Adrenal gland (tissue), 12 donors: ENCODE data around the gene OSGEP. TPM values are rescaled to one million over a fixed set of nuclear protein-coding genes. Genes with fewer than 3 reads are reported as not detected.

ENCODE experiments used
- DNase-seq, 7 donors: peaks; one replicate each; pipeline ENCODE4 v3.0.0-alpha.2; 2019 to 2020
- H3K27ac ChIP-seq, 5 donors: fragments of 200-600 bp; sonication (generic) in 4 of 5; 1 replicate in 3 of 5; 2 replicates in 2 of 5; pipeline versions ENCODE4 v1.5.1 to v1.8.0; 2016 to 2020; ENCODE audit warnings: mild to moderate bottlenecking in 1 of 5
- H3K27me3 ChIP-seq: fragments of 200-600 bp; 2 replicates; pipeline ENCODE4 v1.8.0; 2021
- H3K36me3 ChIP-seq, 2 donors: fragments of 200-600 bp; replicated peaks in 1 of 2; 1 replicate in 1 of 2; 2 replicates in 1 of 2; pipeline versions ENCODE4 v1.5.1 to v1.8.0; 2018 to 2022
- H3K4me1 ChIP-seq, 2 donors: fragments of 200-600 bp; replicated peaks in 1 of 2; 1 replicate in 1 of 2; 2 replicates in 1 of 2; pipeline versions ENCODE4 v1.5.1 to v1.8.0; 2018 to 2021
- H3K4me3 ChIP-seq, 4 donors: fragments of 200-600 bp; sonication (generic) in 3 of 4; one replicate each; pipeline ENCODE4 v1.5.1; 2016 to 2018
- H3K9me3 ChIP-seq, 3 donors: fragments of 200-600 bp; sonication (generic) in 1 of 3; replicated peaks in 1 of 3; 1 replicate in 2 of 3; 2 replicates in 1 of 3; pipeline versions ENCODE4 v1.5.1 to v1.8.0; 2016 to 2021
- CTCF ChIP-seq, 6 experiments: fragments of 450-650 bp in 4 of 6; fragments of 200-600 bp in 2 of 6; sonication (generic) in 1 of 6; IDR thresholded peaks; 1 replicate in 5 of 6; 2 replicates in 1 of 6; pipeline versions ENCODE4 v1.5.1 to v1.8.0; 2016 to 2021; ENCODE audit warnings: antibody characterized with exemption in 6 of 6, mild to moderate bottlenecking in 2 of 6, moderate library complexity in 1 of 6
- POLR2A ChIP-seq, 2 donors: fragments of 450-650 bp; IDR thresholded peaks; one replicate each; pipeline ENCODE4 v1.6.1; 2017; ENCODE audit warnings: antibody characterized with exemption in 2 of 2, mild to moderate bottlenecking in 2 of 2, moderate library complexity in 1 of 2
- WGBS, 4 donors: extraction: QIAGEN DNeasy Blood & Tissue Kit in 2 of 4; methylation state at CpG; one replicate each; pipeline versions ENCODE4 v1.1.5 to v1.1.7; 2013 to 2017; 5-methylcytosine and 5-hydroxymethylcytosine counted together
- intact Hi-C, 2 donors: fragments of 100-400 bp; cut with DNase I; formaldehyde crosslinking; loops; one replicate each; pipeline versions ENCODE4 v1.14.1 to v1.15.0; 2022 to 2023
- polyA plus RNA-seq, 3 donors: library from polyadenylated mRNA; stranded (reverse); fragments of 200-250 nt in 2 of 3; fragments of 350-450 nt in 1 of 3; fragmentation: Illumina TruSeq in 1 of 3; extraction: RNeasy Lipid Tissue Mini Kit (QIAGEN cat#74804) in 1 of 3; gene quantifications; one replicate each; pipeline ENCODE4 v1.2.3, GENCODE V29; 2013 to 2014
- small RNA-seq, 2 donors: library from RNA; depleted of rRNA; stranded (forward); fragments of <200 nt; gene quantifications; one replicate each; pipeline ENCODE3, GENCODE V24; 2016
- total RNA-seq, 9 donors: library from RNA; depleted of rRNA in 4 of 9; stranded (reverse); fragments of >200 nt in 4 of 9; fragments of 120-200 nt in 1 of 9; fragmentation: NEBNext Ultra II Directional in 1 of 9; extraction: Animal tissue kit (Norgen Biotek cat#: 25700) in 1 of 9; gene quantifications; one replicate each; pipeline versions ENCODE4 v1.1.0 to v1.2.4, GENCODE V29; 2013 to 2023
- donor health status: healthy with polysubstance abuse.
- donor health status: Bipolar disorder and iron deficiency.
- donor health status: DM: yes; HTN: yes; CAD: no.
- donor health status: DM: no; HTN: no; CAD: no.
- donor health status: DM: no; HTN: no; CAD: no.
- donor health status: DM: yes; HTN: yes; CAD: no.

The OSGEP gene
- total and polyA plus RNA-seq, 12 donors: 25.0 to 102 (median 37.5) TPM

GRCh38 chr14:20400965-20401593, 53.5 kb downstream of the OSGEP start:
- no peak for TF ChIP-seq POLR2A (IDR thresholded peaks at IDR 0.05)
- TF ChIP-seq CTCF (IDR thresholded peaks at IDR 0.05): no peak
- H3K27ac ChIP-seq: no peak overlapping the region
- 91 to 94% (median 93%) methylated on average over 10 of the region's 10 CpGs for WGBS, 4 donors
- peaks cover 0 to 88% of the 10 kb centered on the region in 2 donors for H3K36me3 ChIP-seq
- no peaks in the 10 kb centered on the region for H3K9me3 ChIP-seq
- no peaks in the 10 kb centered on the region for H3K27me3 ChIP-seq
- no peak for DNase-seq
- no peaks in the 10 kb centered on the region for H3K4me1 ChIP-seq
- intact Hi-C loops: loop anchor here (10.0 kb wide), 2 partner anchors 46 to 204 kb away; no protein-coding TSS in a partner anchor
- no peak overlapping the region for H3K4me3 ChIP-seq

DNA sequence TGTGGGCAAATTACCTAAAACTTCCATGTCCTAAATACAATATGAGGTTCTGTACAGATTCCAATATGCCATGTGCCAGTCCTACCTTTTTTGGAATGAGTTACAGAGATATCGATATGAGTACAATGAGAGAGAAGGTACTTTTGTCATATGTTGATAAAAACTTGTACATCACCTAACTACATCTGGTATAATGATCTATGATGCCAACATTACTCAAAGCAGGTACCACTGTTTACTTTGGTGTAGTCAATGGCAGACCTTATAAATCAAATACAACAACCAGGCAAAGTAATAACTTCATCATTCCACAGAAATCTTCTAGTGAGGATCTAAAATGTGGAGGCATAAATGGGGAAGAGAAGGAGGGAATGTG, 54.0 kb downstream of the OSGEP start:
- no peaks in the 10 kb centered on the region for H3K27me3 ChIP-seq
- no peaks in the 10 kb centered on the region for H3K4me1 ChIP-seq
- no peak overlapping the region for H3K4me3 ChIP-seq
- no peak for DNase-seq
- H3K9me3 ChIP-seq: no peaks in the 10 kb centered on the region
- TF ChIP-seq POLR2A (IDR thresholded peaks at IDR 0.05) (no peak), CTCF (IDR thresholded peaks at IDR 0.05) (no peak)
- H3K27ac ChIP-seq: no peak overlapping the region
- 93 to 100% (median 98%) methylated on average over 1 of the region's 1 CpG for WGBS, 4 donors
- H3K36me3 ChIP-seq: peaks cover 0 to 88% of the 10 kb centered on the region in 2 donors
- intact Hi-C loops: loop anchor here (10.0 kb wide), 2 partner anchors 46 to 204 kb away; no protein-coding TSS in a partner anchor

DNA sequence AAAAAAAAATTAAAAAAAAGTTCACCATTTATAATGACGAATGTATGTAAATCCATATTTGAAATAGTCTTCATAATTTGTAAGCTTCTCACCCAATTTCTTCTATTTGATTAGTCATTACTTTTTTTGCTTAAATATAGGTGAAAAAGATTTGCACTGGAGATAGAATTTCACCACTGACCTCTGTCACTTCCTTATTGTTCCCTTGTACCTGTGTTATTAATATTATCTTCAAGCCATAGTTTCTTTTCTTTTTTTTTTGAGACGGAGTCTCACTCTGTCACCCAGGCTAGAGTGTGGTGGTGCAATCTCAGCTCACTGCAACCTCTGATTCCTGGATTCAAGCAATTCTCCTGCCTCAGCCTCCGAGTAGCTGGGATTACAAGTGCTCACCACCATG, 57.1 kb downstream of the OSGEP start:
- Histone ChIP-seq H3K27me3 (no peaks in the 10 kb centered on the region), H3K4me1 (no peaks in the 10 kb centered on the region), H3K4me3 (no peak overlapping the region), H3K27ac (no peak overlapping the region), H3K9me3 (no peaks in the 10 kb centered on the region), H3K36me3 (peaks cover 0 to 83% of the 10 kb centered on the region in 2 donors)
- intact Hi-C loops: no loop called here
- TF ChIP-seq CTCF (IDR thresholded peaks at IDR 0.05): no peak
- TF ChIP-seq POLR2A (IDR thresholded peaks at IDR 0.05): no peak
- DNase-seq: no peak
- 88 to 95% (median 93%) methylated on average over 3 of the region's 3 CpGs for WGBS, 4 donors

Small RNAs within 50 kb of the gene (small RNA-seq; reads per million reads assigned to genes)
- 0.33 to 1.4 reads per million in 2 donors for gene RNA5SP382

Other genes with a start within 250 kb of the OSGEP start
- not detected for gene OR11H6, start 231.1 kb downstream of the OSGEP start, total RNA-seq
- gene OR11H6, start 231.1 kb downstream of the OSGEP start, polyA plus RNA-seq: not detected
- not detected for gene OR11H7, start 225.8 kb downstream of the OSGEP start, total RNA-seq
- gene OR11H7, start 225.8 kb downstream of the OSGEP start, polyA plus RNA-seq: not detected
- not detected for gene OR11H4, start 215.5 kb downstream of the OSGEP start, total RNA-seq
- gene OR11H4, start 215.5 kb downstream of the OSGEP start, polyA plus RNA-seq: not detected
- gene TTC5, start 148.9 kb downstream of the OSGEP start, total RNA-seq: 10 to 100 TPM in 7 of 9 donors, 1 to 10 TPM in 2; 7.9 to 28.6 (median 18.1) TPM
- 10 to 100 TPM in 1 of 3 donors, 1 to 10 TPM in 2; 3.9 to 12.7 (median 9.2) TPM for gene TTC5, start 148.9 kb downstream of the OSGEP start, polyA plus RNA-seq
- gene CCNB1IP1, start 121.5 kb downstream of the OSGEP start, total RNA-seq: 10 to 100 TPM; 16.8 to 42.7 (median 31.8) TPM
- gene CCNB1IP1, start 121.5 kb downstream of the OSGEP start, polyA plus RNA-seq: 10 to 100 TPM; 21.2 to 62.5 (median 41.9) TPM
- 10 to 100 TPM in 7 of 9 donors, 1 to 10 TPM in 2; 8.5 to 40.3 (median 22.9) TPM for gene PARP2, start 111.2 kb downstream of the OSGEP start, total RNA-seq
- 10 to 100 TPM; 30.5 to 55.2 (median 33.9) TPM for gene PARP2, start 111.2 kb downstream of the OSGEP start, polyA plus RNA-seq
- gene TEP1, start 41.3 kb downstream of the OSGEP start, total RNA-seq: 10 to 100 TPM in 8 of 9 donors, 1 to 10 TPM in 1; 8.7 to 59.8 (median 35.6) TPM
- 10 to 100 TPM; 22.9 to 39.7 (median 24.9) TPM for gene TEP1, start 41.3 kb downstream of the OSGEP start, polyA plus RNA-seq
- gene KLHL33, start 18.6 kb downstream of the OSGEP start, total RNA-seq: under 1 TPM in 8 of 9 donors, not detected in 1; 0.18 to 0.95 (median 0.37) TPM
- under 1 TPM; 0.13 to 0.64 (median 0.17) TPM for gene KLHL33, start 18.6 kb downstream of the OSGEP start, polyA plus RNA-seq
- 100 to 1,000 TPM in 8 of 9 donors, 10 to 100 TPM in 1; 98.4 to 206 (median 165) TPM for gene APEX1, start 414 bp upstream of the OSGEP start, total RNA-seq
- 100 to 1,000 TPM in 2 of 3 donors, 10 to 100 TPM in 1; 94.1 to 304 (median 125) TPM for gene APEX1, start 414 bp upstream of the OSGEP start, polyA plus RNA-seq
- 10 to 100 TPM; 10.6 to 60.1 (median 28.6) TPM for gene PIP4P1, start 6.6 kb upstream of the OSGEP start, total RNA-seq
- 10 to 100 TPM; 31.9 to 37.6 (median 36.3) TPM for gene PIP4P1, start 6.6 kb upstream of the OSGEP start, polyA plus RNA-seq
- gene PNP, start 14.6 kb upstream of the OSGEP start, total RNA-seq: 10 to 100 TPM in 7 of 9 donors, 1 to 10 TPM in 2; 5.4 to 57.5 (median 17.4) TPM
- gene PNP, start 14.6 kb upstream of the OSGEP start, polyA plus RNA-seq: 100 to 1,000 TPM in 1 of 3 donors, 10 to 100 TPM in 2; 14.3 to 101 (median 25.6) TPM
- under 1 TPM in 5 of 9 donors, not detected in 4; 0.21 to 0.75 (median 0.58) TPM for gene RNASE10, start 50.7 kb upstream of the OSGEP start, total RNA-seq
- gene RNASE10, start 50.7 kb upstream of the OSGEP start, polyA plus RNA-seq: under 1 TPM in 2 of 3 donors, not detected in 1; 0.30 to 0.32 TPM
- not detected for gene RNASE9, start 106.2 kb upstream of the OSGEP start, total RNA-seq
- gene RNASE9, start 106.2 kb upstream of the OSGEP start, polyA plus RNA-seq: not detected
- gene RNASE11, start 133.2 kb upstream of the OSGEP start, total RNA-seq: under 1 TPM in 1 of 9 donors, not detected in 8; 0.11 TPM
- under 1 TPM in 1 of 3 donors, not detected in 2; 0.57 TPM for gene RNASE11, start 133.2 kb upstream of the OSGEP start, polyA plus RNA-seq
- gene RNASE12, start 136.6 kb upstream of the OSGEP start, total RNA-seq: not detected
- gene RNASE12, start 136.6 kb upstream of the OSGEP start, polyA plus RNA-seq: not detected
- not detected for gene OR6S1, start 186.9 kb upstream of the OSGEP start, total RNA-seq
- not detected for gene OR6S1, start 186.9 kb upstream of the OSGEP start, polyA plus RNA-seq
- 10 to 100 TPM in 2 of 9 donors, 1 to 10 TPM in 7; 1.2 to 24.9 (median 7.7) TPM for gene RNASE4, start 229.7 kb upstream of the OSGEP start, total RNA-seq
- gene RNASE4, start 229.7 kb upstream of the OSGEP start, polyA plus RNA-seq: 10 to 100 TPM in 1 of 3 donors, 1 to 10 TPM in 2; 6.0 to 12.7 (median 9.8) TPM
- 10 to 100 TPM in 1 of 9 donors, 1 to 10 TPM in 7, under 1 TPM in 1; 0.78 to 12.0 (median 3.6) TPM for gene ANG, start 234.0 kb upstream of the OSGEP start, total RNA-seq
- gene ANG, start 234.0 kb upstream of the OSGEP start, polyA plus RNA-seq: 1 to 10 TPM; 1.8 to 10.0 (median 3.7) TPM